K562 (cell line): Measurements from ENCODE around the gene CAMSAP3. TPM values are rescaled to one million over a fixed set of nuclear protein-coding genes. Genes with fewer than 3 reads are reported as not detected.

Source experiments
- CEBPB ChIP-seq: fragments of 450-650 bp; IDR thresholded peaks from 2 replicates; pipeline ENCODE4 v1.6.1; 2016; ENCODE audit warnings: missing genetic modification characterization, missing compliant biosample characterization
- E2F6 ChIP-seq, 2 experiments: IDR thresholded peaks; 2 replicates each; pipeline ENCODE4 v1.6.1; 2011; ENCODE audit warnings: borderline replicate concordance in 1 of 2, control low read depth in 1 of 2, low read depth in 1 of 2, low read length in 1 of 2, mild to moderate bottlenecking in 1 of 2, mixed read lengths in 1 of 2, moderate library complexity in 1 of 2; ENCODE audit not compliant: insufficient read depth in 1 of 2, insufficient read length in 1 of 2, poor library complexity in 1 of 2, severe bottlenecking in 1 of 2; ENCODE audit errors: extremely low read depth in 1 of 2
- ELF2 ChIP-seq: fragments of 250-450 bp; sonication (Bioruptor Pico); IDR thresholded peaks from 2 replicates; pipeline ENCODE4 v1.5.0; 2021; ENCODE audit warnings: mild to moderate bottlenecking
- ETV5 ChIP-seq: sonication (generic); formaldehyde crosslinking; IDR thresholded peaks from 2 replicates; pipeline ENCODE4 v1.4.0; 2020; ENCODE audit warnings: low read depth, mild to moderate bottlenecking, missing genetic modification reagents
- KLF6 ChIP-seq: fragments of 250-450 bp; sonication (Bioruptor Pico); IDR thresholded peaks from 2 replicates; pipeline ENCODE4 v1.4.0; 2020; ENCODE audit warnings: mild to moderate bottlenecking, moderate library complexity, borderline replicate concordance
- NR2C2 ChIP-seq, 2 experiments: fragments of 200-800 bp in 1 of 2; sonication (Bioruptor generic) in 1 of 2; sonication (generic) in 1 of 2; formaldehyde crosslinking in 1 of 2; IDR thresholded peaks; 2 replicates each; pipeline versions ENCODE4 v1.6.1 to v1.8.0; 2016 to 2022; ENCODE audit warnings: mild to moderate bottlenecking in 1 of 2, missing compliant biosample characterization in 1 of 2, missing genetic modification characterization in 1 of 2, missing genetic modification reagents in 1 of 2
- PATZ1 ChIP-seq: fragments of 250-450 bp; sonication (Bioruptor Pico); IDR thresholded peaks from 2 replicates; pipeline ENCODE4 v1.5.0; 2020; ENCODE audit warnings: mild to moderate bottlenecking, borderline replicate concordance
- RBFOX2 ChIP-seq: fragments of 200-400 bp; formaldehyde crosslinking; IDR thresholded peaks from 2 replicates; pipeline ENCODE4 v1.6.1; 2017; ENCODE audit warnings: low read depth, mild to moderate bottlenecking, low read length, moderate library complexity
- RBM22 ChIP-seq: fragments of 200-400 bp; formaldehyde crosslinking; IDR thresholded peaks from 2 replicates; pipeline ENCODE4 v1.6.1; 2018; ENCODE audit warnings: low read length, low read depth; ENCODE audit not compliant: poor library complexity, severe bottlenecking
- SIN3A ChIP-seq, 2 experiments: fragments of 150-350 bp in 1 of 2; IDR thresholded peaks; 2 replicates each; pipeline ENCODE4 v1.6.1; 2011 to 2016; ENCODE audit warnings: borderline replicate concordance in 2 of 2, low read depth in 2 of 2, low read length in 2 of 2, mild to moderate bottlenecking in 2 of 2, moderate library complexity in 2 of 2; ENCODE audit not compliant: control insufficient read depth in 1 of 2
- SMAD3 ChIP-seq: fragments of 450-650 bp; formaldehyde crosslinking; conservative IDR thresholded peaks from 2 replicates; pipeline ENCODE4 v1.4.0; 2020; ENCODE audit warnings: mild to moderate bottlenecking
- TAF1 ChIP-seq: IDR thresholded peaks from 2 replicates; pipeline ENCODE4 v1.6.1; 2011; ENCODE audit warnings: mild to moderate bottlenecking, low read length, moderate library complexity; ENCODE audit not compliant: insufficient read depth, control insufficient read depth, severe bottlenecking; ENCODE audit errors: extremely low read depth
- TAF7 ChIP-seq: fragments of 450-650 bp; IDR thresholded peaks from 2 replicates; pipeline ENCODE4 v1.6.1; 2016; ENCODE audit warnings: missing genetic modification characterization, missing compliant biosample characterization
- TBP ChIP-seq: optimal IDR thresholded peaks from 2 replicates; pipeline ENCODE3; 2011; ENCODE audit warnings: low read depth, low read length, improper control_type of control experiment
- TFE3 ChIP-seq: fragments of 450-650 bp; formaldehyde crosslinking; IDR thresholded peaks from 2 replicates; pipeline ENCODE4 v1.4.0; 2020; ENCODE audit warnings: mild to moderate bottlenecking, mixed read lengths
- YY1 ChIP-seq, 3 experiments: IDR thresholded peaks; 2 replicates each; pipeline ENCODE4 v1.6.1; 2011; ENCODE audit warnings: low read length in 2 of 3, mild to moderate bottlenecking in 2 of 3, moderate library complexity in 2 of 3, borderline replicate concordance in 1 of 3, control low read depth in 1 of 3, low read depth in 1 of 3; ENCODE audit not compliant: insufficient read depth in 3 of 3, insufficient replicate concordance in 2 of 3, control insufficient read depth in 1 of 3, insufficient read length in 1 of 3; ENCODE audit errors: extremely low read depth in 1 of 3
- ZFPM2 ChIP-seq: fragments of 250-450 bp; sonication (Bioruptor Pico); IDR thresholded peaks from 2 replicates; pipeline ENCODE4 v1.5.1; 2022; ENCODE audit warnings: mild to moderate bottlenecking
- ZNF512 ChIP-seq: IDR thresholded peaks from 2 replicates; pipeline ENCODE4 v1.6.1; 2016; ENCODE audit warnings: missing genetic modification characterization, missing compliant biosample characterization
- polyA plus RNA-seq, 8 experiments: library from polyadenylated mRNA; depleted of rRNA in 4 of 8; stranded (reverse) in 5 of 8; unstranded in 3 of 8; fragments of >200 nt; fragmentation: Nextera tagmentation in 2 of 8; fragmentation: Illumina TruSeq in 1 of 8; extraction: Ambion mirVana in 2 of 8; extraction: Trizol in 1 of 8; gene quantifications; 2 replicates each; pipeline versions ENCODE4 v1.2.1 to v1.2.3, GENCODE V29; 2011 to 2014; ENCODE audit warnings: inconsistent platforms in 1 of 8, missing spikeins in 1 of 8
- total RNA-seq, 7 experiments: library from RNA; depleted of rRNA in 6 of 7; stranded (reverse); fragments of >200 nt in 6 of 7; fragmentation: Illumina TruSeq in 2 of 7; extraction: Trizol in 2 of 7; gene quantifications; 2 replicates each; pipeline versions ENCODE4 v1.2.1 to v1.2.3, GENCODE V29; 2011 to 2021; ENCODE audit warnings: low replicate concordance in 1 of 7

The CAMSAP3 gene
- total and polyA plus RNA-seq, 9 of the 15 experiments (the other 6 are each of a cell fraction or from before 2014, with no cell fraction given): 0.01 to 0.89 (median 0.22) TPM; not detected in 1

GRCh38 chr19:7636691-7637373 lies 41.2 kb downstream of the CAMSAP3 start, which contains the start of gene STXBP2 (continued):
- TF ChIP-seq YY1 (IDR thresholded peaks at IDR 0.05; ENCODE audit: borderline replicate concordance in 1 of 3, control insufficient read depth in 1 of 3, extremely low read depth in 1 of 3, insufficient read depth in 3 of 3, insufficient read length in 1 of 3, insufficient replicate concordance in 2 of 3, low read depth in 1 of 3, low read length in 2 of 3): peak; percentile 63 to 94 (median 92)
- peak; percentile 55; the same call in 1 of the 2 replicates for TF ChIP-seq CEBPB (tag)
- peak; percentile 67 for TF ChIP-seq TAF7
- TF ChIP-seq E2F6 (IDR thresholded peaks at IDR 0.05; ENCODE audit: borderline replicate concordance in 1 of 2, extremely low read depth in 1 of 2, insufficient read depth in 1 of 2, insufficient read length in 1 of 2, low read depth in 1 of 2, low read length in 1 of 2, poor library complexity in 1 of 2, severe bottlenecking in 1 of 2): peak; percentile 93 to 98
- TF ChIP-seq PATZ1: no peak
- peak; percentile 44; the same call in 1 of the 2 replicates for TF ChIP-seq ETV5
- no peak for TF ChIP-seq TFE3 (CRISPR knock-in tag)
- peak; percentile 72 for TF ChIP-seq TBP
- peak; percentile 78 for TF ChIP-seq RBFOX2
- no peak for TF ChIP-seq KLF6 (CRISPR knock-in tag)
- TF ChIP-seq NR2C2 (CRISPR knock-in tag; IDR thresholded peaks at IDR 0.05): peak; percentile 51; the same call in 1 of the 2 replicates
- TF ChIP-seq NR2C2 (tag; IDR thresholded peaks at IDR 0.05): 0 out of 2 replicates have a peak, but pooled peaks have one; percentile 8
- no peak for TF ChIP-seq ZFPM2
- TF ChIP-seq RBM22: peak; percentile 59
- TF ChIP-seq TAF1: peak; percentile 83
- TF ChIP-seq ZNF512 (tag): no peak
- TF ChIP-seq SMAD3 (CRISPR knock-in tag): 0 out of 2 replicates have a peak, but pooled peaks have one; percentile 15
- peak in 1 of 2 experiments; percentile 78; a peak in 1 of 4 replicates for TF ChIP-seq SIN3A (IDR thresholded peaks at IDR 0.05; ENCODE audit: borderline replicate concordance in 2 of 2, control insufficient read depth in 1 of 2, low read depth in 2 of 2, low read length in 2 of 2)
- TF ChIP-seq ELF2 (CRISPR knock-in tag): peak; percentile 94
